Left colon (tissue), 2 donors: Measurements from ENCODE around the gene CDKN3. TPM values are rescaled to one million over a fixed set of nuclear protein-coding genes. Genes with fewer than 3 reads are reported as not detected.
"Not testable (repeated sequence)": the region's sequence is repeated elsewhere in the genome, so short reads cannot be mapped to it uniquely, and the experiment has no call there.

Experiments
- ATAC-seq: fragments of 200-7000 bp; cut with Tn5 transposase; one replicate; pipeline ENCODE4 v1.9.1; 2020; ENCODE audit warnings: mild to moderate bottlenecking, moderate library complexity
- DNase-seq, 2 donors: peaks; one replicate each; pipeline ENCODE4 v3.0.0-alpha.2; 2020
- intact Hi-C, 2 donors: fragments of 100-400 bp; cut with DNase I in 1 of 2; cut with micrococcal nuclease in 1 of 2; formaldehyde crosslinking; loops; one replicate each; pipeline versions ENCODE4 v1.11.2 to v1.14.0; 2022; cut with DNase I, micrococcal nuclease
- total RNA-seq, 2 donors: library from RNA; stranded (reverse); fragmentation: NEBNext Ultra II Directional; extraction: Animal tissue kit (Norgen Biotek cat#: 25700); gene quantifications; one replicate each; pipeline ENCODE4 v1.2.1, GENCODE V29; 2021
- donor health status: DM: no; HTN: no; CAD: no.
- donor health status: DM: yes; HTN: yes; CAD: no.

CDKN3 gene
- total RNA-seq, 2 donors from 2014 or later, result 6.3 to 12.8 TPM

GRCh38 chr14:54443981-54444380 lies 47.2 kb downstream of the CDKN3 start:
- ATAC-seq, result no peak
- no peak for DNase-seq
- intact Hi-C loops, result no loop called here

GRCh38 chr14:54444681-54445080 lies 47.9 kb downstream of the CDKN3 start:
- intact Hi-C loops, result no loop called here
- no peak for ATAC-seq
- DNase-seq, result no peak

- DNase-seq (peak; percentile 59 to 71), ATAC-seq (peak; percentile 61)
- intact Hi-C loops, result no loop called here
Measured at GRCh38 chr14:54446161-54446693, 49.4 kb downstream of the CDKN3 start.

- DNase-seq (peak; percentile 70 to 77), ATAC-seq (peak; percentile 97)
- intact Hi-C loops, result no loop called here
Measured at GRCh38 chr14:54447231-54447692, 50.5 kb downstream of the CDKN3 start.

- no peak for DNase-seq
- intact Hi-C loops, result no loop called here
- ATAC-seq, result no peak
Measured at GRCh38 chr14:54450535-54450934, 53.7 kb downstream of the CDKN3 start.

- ATAC-seq, result no peak
- DNase-seq, result no peak
- intact Hi-C loops, result no loop called here
Measured at GRCh38 chr14:54451121-54451601, 54.4 kb downstream of the CDKN3 start.

- no peak for ATAC-seq
Measured at GRCh38 chr14:54451961-54452360, 55.2 kb downstream of the CDKN3 start.

GRCh38 chr14:54453252-54453651 lies 56.4 kb downstream of the CDKN3 start:
- intact Hi-C loops, result no loop called here
- no peak for DNase-seq
- ATAC-seq, result no peak

More at GRCh38 chr14:54451961-54452360, 55.2 kb downstream of the CDKN3 start:
- no peak for DNase-seq
- intact Hi-C loops, result no loop called here

- ATAC-seq, intact Hi-C loops, DNase-seq: not testable (repeated sequence)
Measured at GRCh38 chr14:54453990-54454389, 57.2 kb downstream of the CDKN3 start.

GRCh38 chr14:54455363-54455762 lies 58.6 kb downstream of the CDKN3 start:
- ATAC-seq (no peak), DNase-seq (no peak)
- intact Hi-C loops, result no loop called here

- ATAC-seq, intact Hi-C loops, DNase-seq: not testable (repeated sequence)
Measured at GRCh38 chr14:54456820-54457608, 60.2 kb downstream of the CDKN3 start.

- DNase-seq (no peak), ATAC-seq (no peak)
- intact Hi-C loops, result no loop called here
Measured at GRCh38 chr14:54457609-54457996, 60.8 kb downstream of the CDKN3 start.

- ATAC-seq, intact Hi-C loops, DNase-seq: not testable (repeated sequence)
Measured at GRCh38 chr14:54458536-54458935, 61.7 kb downstream of the CDKN3 start.

- DNase-seq (no peak), ATAC-seq (no peak)
- intact Hi-C loops, result no loop called here
Measured at GRCh38 chr14:54459106-54459505, 62.3 kb downstream of the CDKN3 start.

- no peak for DNase-seq
- ATAC-seq, result no peak
- intact Hi-C loops, result no loop called here
Measured at GRCh38 chr14:54462048-54462447, 65.2 kb downstream of the CDKN3 start.

GRCh38 chr14:54465654-54466053 lies 68.8 kb downstream of the CDKN3 start:
- DNase-seq, result no peak
- intact Hi-C loops, result no loop called here
- no peak for ATAC-seq

- intact Hi-C loops, result no loop called here
- DNase-seq (no peak), ATAC-seq (no peak)
Measured at GRCh38 chr14:54467280-54467679, 70.5 kb downstream of the CDKN3 start.
